ENCODE data around the gene PQBP1. TPM values are rescaled to one million over a fixed set of nuclear protein-coding genes. Genes with fewer than 3 reads are reported as not detected.
A peak's percentile ranks its signal among the peaks of the same experiment; 100 is the strongest.
"Not testable (repeated sequence)": the region's sequence is repeated elsewhere in the genome, so short reads cannot be mapped to it uniquely, and the experiment has no call there.

PQBP1 gene
- 10 to 100 TPM; 69.9 to 96.9 (median 77.4) TPM for polyA plus RNA-seq (ENCODE audit: insufficient read depth in 1 of 5, insufficient read length in 5 of 5, low replicate concordance in 1 of 5)
- long read RNA-seq, donor 1, transcript PQBP1-216 (7 exons, 938 nt): minor isoform, 6 of 48 reads
- long read RNA-seq, donor 1, transcript PQBP1-207 (7 exons, 1,020 nt): major isoform, 16 of 48 reads
- long read RNA-seq, donor 1, transcript PQBP1-203 (7 exons, 1,056 nt): minor isoform, 5 of 48 reads
- long read RNA-seq, donor 1, partial matches to known transcripts: 17 of 48 reads
- long read RNA-seq, donor 1, other reads (novel, unspliced or antisense): 0 of 48 reads
- long read RNA-seq, donor 2, transcript PQBP1-207 (7 exons, 1,020 nt): major isoform, 13 of 23 reads
- long read RNA-seq, donor 2, partial matches to known transcripts: 0 of 23 reads
- long read RNA-seq, donor 2, other reads (novel, unspliced or antisense): 0 of 23 reads
- long read RNA-seq, donor 3, transcript PQBP1-216 (7 exons, 938 nt): minor isoform, 9 of 49 reads
- long read RNA-seq, donor 3, transcript PQBP1-207 (7 exons, 1,020 nt): major isoform, 10 of 49 reads
- long read RNA-seq, donor 3, partial matches to known transcripts: 27 of 49 reads
- long read RNA-seq, donor 3, other reads (novel, unspliced or antisense): 0 of 49 reads
- long read RNA-seq, donor 4, transcript PQBP1-207 (7 exons, 1,020 nt): major isoform, 6 of 38 reads
- long read RNA-seq, donor 4, partial matches to known transcripts: 27 of 38 reads
- long read RNA-seq, donor 4, other reads (novel, unspliced or antisense): 0 of 38 reads
- long read RNA-seq, donor 5, transcript PQBP1-216 (7 exons, 938 nt): minor isoform, 9 of 60 reads
- long read RNA-seq, donor 5, transcript PQBP1-207 (7 exons, 1,020 nt): major isoform, 33 of 60 reads
- long read RNA-seq, donor 5, partial matches to known transcripts: 13 of 60 reads
- long read RNA-seq, donor 5, other reads (novel, unspliced or antisense): 0 of 60 reads
- long read RNA-seq, donor 6, transcript PQBP1-216 (7 exons, 938 nt): minor isoform, 11 of 58 reads
- long read RNA-seq, donor 6, transcript PQBP1-207 (7 exons, 1,020 nt): major isoform, 28 of 58 reads
- long read RNA-seq, donor 6, partial matches to known transcripts: 13 of 58 reads
- long read RNA-seq, donor 6, other reads (novel, unspliced or antisense): 0 of 58 reads
- long read RNA-seq, donor 7, transcript PQBP1-216 (7 exons, 938 nt): minor isoform, 8 of 29 reads
- long read RNA-seq, donor 7, transcript PQBP1-207 (7 exons, 1,020 nt): major isoform, 15 of 29 reads
- long read RNA-seq, donor 7, partial matches to known transcripts: 0 of 29 reads
- long read RNA-seq, donor 7, other reads (novel, unspliced or antisense): 0 of 29 reads
- long read RNA-seq, donor 8, transcript PQBP1-216 (7 exons, 938 nt): minor isoform, 6 of 31 reads
- long read RNA-seq, donor 8, transcript PQBP1-207 (7 exons, 1,020 nt): major isoform, 8 of 31 reads
- long read RNA-seq, donor 8, partial matches to known transcripts: 13 of 31 reads
- long read RNA-seq, donor 8, other reads (novel, unspliced or antisense): 0 of 31 reads

GRCh38 chrX:48897625-48898306, at the start of gene PQBP1, which contains the start of gene TIMM17B:
Gene PQBP1, plus strand, starts transcription at chrX:48897930. Its CDS starts 580 bp downstream, at chrX:48898510.
Gene TIMM17B, minus strand, starts transcription at chrX:48897768. Its CDS starts 19 bp downstream, at chrX:48897749.
- DNase-seq: peak; percentile 93

GRCh38 chrX:48848847-48849246, 48.9 kb upstream of the PQBP1 start:
- no peak for DNase-seq

GRCh38 chrX:48852857-48853256, 44.9 kb upstream of the PQBP1 start:
- no peak for DNase-seq

- not testable (repeated sequence) for DNase-seq
These were observed 44.2 kb upstream of the PQBP1 start for GRCh38 chrX:48853494-48853893.

GRCh38 chrX:48854121-48854804, 43.5 kb upstream of the PQBP1 start:
- DNase-seq: not testable (repeated sequence)

- no peak for DNase-seq
These were observed 42.8 kb upstream of the PQBP1 start for GRCh38 chrX:48854898-48855297.

- no peak for DNase-seq
These were observed 33.5 kb upstream of the PQBP1 start for GRCh38 chrX:48864210-48864609.

GRCh38 chrX:48872017-48872416, 25.7 kb upstream of the PQBP1 start:
- DNase-seq: not testable (repeated sequence)

GRCh38 chrX:48876944-48877343, 20.8 kb upstream of the PQBP1 start:
- not testable (repeated sequence) for DNase-seq

- no peak for DNase-seq
These were observed 14.0 kb upstream of the PQBP1 start for GRCh38 chrX:48883729-48884128.

- DNase-seq: not testable (repeated sequence)
These were observed 11.1 kb upstream of the PQBP1 start for GRCh38 chrX:48886586-48886985.

GRCh38 chrX:48890296-48890925, 7.3 kb upstream of the PQBP1 start:
- no peak for DNase-seq

- DNase-seq: peak in 1 of 2 donors; percentile 12
These were observed 6.8 kb upstream of the PQBP1 start for GRCh38 chrX:48890934-48891401.

GRCh38 chrX:48891402-48892288, 6.1 kb upstream of the PQBP1 start:
- peak; percentile 79 to 82 for DNase-seq

GRCh38 chrX:48892896-48893295, 4.8 kb upstream of the PQBP1 start:
- no peak for DNase-seq

GRCh38 chrX:48893556-48894348, 4.0 kb upstream of the PQBP1 start:
- no peak for DNase-seq

GRCh38 chrX:48894891-48895290, 2.8 kb upstream of the PQBP1 start:
- DNase-seq: no peak
